ENCODE measurements around the gene CRABP1.

Gene CRABP1

GRCh38 chr15:78317145-78317836, 22.9 kb upstream of the CRABP1 start:
- peak; percentile 60 for DNase-seq (ENCODE audit: low spot score)

GRCh38 chr15:78319588-78319987, 20.6 kb upstream of the CRABP1 start:
- no peak for DNase-seq (ENCODE audit: low spot score)

- DNase-seq (ENCODE audit: low spot score): no peak
Measured at GRCh38 chr15:78320183-78320582, 20.0 kb upstream of the CRABP1 start.

- DNase-seq (ENCODE audit: low spot score): no peak
Measured at GRCh38 chr15:78321041-78321570, 19.0 kb upstream of the CRABP1 start.

- DNase-seq (ENCODE audit: low spot score): no peak
Measured at GRCh38 chr15:78321786-78322185, 18.4 kb upstream of the CRABP1 start.

GRCh38 chr15:78322243-78322642, 17.9 kb upstream of the CRABP1 start:
- no peak for DNase-seq (ENCODE audit: low spot score)

- DNase-seq (ENCODE audit: low spot score): no peak
Measured at GRCh38 chr15:78322724-78323521, 17.2 kb upstream of the CRABP1 start.

GRCh38 chr15:78323693-78324092, 16.5 kb upstream of the CRABP1 start:
- DNase-seq (ENCODE audit: low spot score): no peak

GRCh38 chr15:78324144-78324543, 16.0 kb upstream of the CRABP1 start:
- DNase-seq (ENCODE audit: low spot score): no peak

GRCh38 chr15:78325092-78325843, 14.9 kb upstream of the CRABP1 start:
- DNase-seq (ENCODE audit: low spot score): no peak

- DNase-seq (ENCODE audit: low spot score): no peak
Measured at GRCh38 chr15:78327466-78327865, 12.7 kb upstream of the CRABP1 start.

GRCh38 chr15:78329625-78330024, 10.5 kb upstream of the CRABP1 start:
- DNase-seq (ENCODE audit: low spot score): no peak

GRCh38 chr15:78334845-78335244, 5.3 kb upstream of the CRABP1 start:
- no peak for DNase-seq (ENCODE audit: low spot score)

- DNase-seq (ENCODE audit: low spot score): no peak
Measured at GRCh38 chr15:78335985-78336384, 4.2 kb upstream of the CRABP1 start.

GRCh38 chr15:78338781-78339180, 1.4 kb upstream of the CRABP1 start:
- DNase-seq (ENCODE audit: low spot score): no peak

- no peak for DNase-seq (ENCODE audit: low spot score)
Measured at GRCh38 chr15:78339559-78339958, 594 bp upstream of the CRABP1 start.

GRCh38 chr15:78341057-78341987, 1.2 kb downstream of the CRABP1 start:
- DNase-seq (ENCODE audit: low spot score): no peak

GRCh38 chr15:78342021-78342420, 1.9 kb downstream of the CRABP1 start:
- no peak for DNase-seq (ENCODE audit: low spot score)

GRCh38 chr15:78343276-78344060, 3.3 kb downstream of the CRABP1 start:
- DNase-seq (ENCODE audit: low spot score): no peak

GRCh38 chr15:78345396-78346125, 5.4 kb downstream of the CRABP1 start:
- DNase-seq (ENCODE audit: low spot score): no peak
